Measurements from ENCODE around the gene FOXN4.

The FOXN4 gene

DNA sequence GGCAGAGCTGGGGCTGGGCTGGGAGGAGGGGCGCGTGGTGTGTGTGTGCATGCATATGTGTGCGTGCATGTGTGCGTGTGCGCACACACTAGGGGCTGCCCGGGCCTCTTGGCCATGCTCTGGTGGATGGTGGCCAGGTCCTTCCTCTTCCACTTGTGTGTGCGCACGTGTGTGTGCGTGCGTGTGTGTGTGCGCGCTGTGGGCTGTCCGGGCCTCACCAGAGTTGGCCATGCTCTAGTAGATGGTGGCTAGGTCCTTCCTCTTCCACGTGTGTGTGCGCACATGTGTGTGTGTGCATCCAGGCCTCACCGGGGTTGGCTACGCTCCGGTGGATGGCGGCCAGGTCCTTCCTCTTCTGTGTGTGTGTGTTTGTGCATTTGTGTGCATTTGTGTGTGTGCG, 24.7 kb downstream of the FOXN4 start:
- in situ Hi-C loops (cut with MboI; ENCODE audit: low sequenced_read_pairs), result no loop called here

DNA sequence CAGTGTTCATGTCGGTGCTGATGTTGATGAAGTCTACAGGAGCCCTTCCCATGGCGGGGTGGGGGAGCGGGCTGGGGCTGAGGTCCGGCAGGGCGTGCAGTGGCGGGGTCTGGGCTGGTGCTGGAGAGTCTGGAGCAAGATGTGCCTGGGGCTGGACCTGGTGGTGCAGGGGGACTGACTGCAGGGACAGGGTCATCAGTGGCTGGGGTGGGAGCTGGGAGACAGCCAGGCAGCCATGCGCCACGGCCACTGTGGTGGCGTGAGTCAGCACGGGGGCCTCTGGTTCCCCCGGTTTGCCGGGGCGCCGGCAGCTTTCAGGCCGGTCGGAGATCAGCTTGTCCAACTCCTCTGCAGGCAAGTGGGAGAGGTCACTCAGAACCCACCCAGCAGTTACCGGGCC, 27.6 kb downstream of the FOXN4 start:
- in situ Hi-C loops (cut with MboI; ENCODE audit: low sequenced_read_pairs), result no loop called here

DNA sequence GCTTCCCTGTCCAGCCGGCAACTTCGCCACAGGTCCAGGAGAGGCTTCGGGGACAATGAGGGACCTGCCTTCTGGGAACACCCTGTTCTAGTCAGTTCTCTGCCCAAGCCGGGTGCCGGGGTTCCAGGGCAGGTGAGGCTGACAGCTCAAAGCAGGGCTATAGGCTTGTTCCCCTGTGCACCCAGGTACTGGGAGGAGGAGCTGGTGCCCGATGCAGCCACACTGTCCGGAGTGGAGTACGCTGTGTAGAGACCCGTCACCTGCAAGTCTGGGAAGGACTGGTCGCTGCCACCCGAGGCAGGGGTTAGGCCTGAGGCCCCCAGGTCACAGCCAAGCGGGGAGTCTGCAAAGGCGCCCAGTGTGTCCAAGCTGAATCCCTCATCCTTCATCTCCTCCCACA, 29.6 kb downstream of the FOXN4 start:
- in situ Hi-C loops (cut with MboI; ENCODE audit: low sequenced_read_pairs), result no loop called here

DNA sequence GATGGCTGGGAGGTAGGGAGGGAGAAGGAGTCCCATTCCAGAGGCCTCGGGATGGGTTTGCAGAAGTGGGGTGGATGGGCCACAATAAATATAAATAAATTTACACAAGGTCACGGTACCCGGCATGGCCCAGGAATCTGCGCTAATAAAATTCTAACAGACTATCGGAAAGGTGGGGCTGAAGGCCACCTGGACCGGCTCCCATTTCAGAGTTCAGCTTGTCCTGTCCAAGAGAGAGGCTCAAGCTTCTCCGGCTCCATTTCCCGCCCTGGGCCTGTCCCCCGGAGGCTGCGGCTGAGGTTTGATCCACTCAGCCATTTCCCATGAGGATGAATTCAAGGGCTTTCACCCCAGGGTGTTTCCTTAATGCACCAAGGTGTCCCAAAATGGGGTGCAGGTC, 30.2 kb downstream of the FOXN4 start:
- in situ Hi-C loops (cut with MboI; ENCODE audit: low sequenced_read_pairs), result no loop called here

DNA sequence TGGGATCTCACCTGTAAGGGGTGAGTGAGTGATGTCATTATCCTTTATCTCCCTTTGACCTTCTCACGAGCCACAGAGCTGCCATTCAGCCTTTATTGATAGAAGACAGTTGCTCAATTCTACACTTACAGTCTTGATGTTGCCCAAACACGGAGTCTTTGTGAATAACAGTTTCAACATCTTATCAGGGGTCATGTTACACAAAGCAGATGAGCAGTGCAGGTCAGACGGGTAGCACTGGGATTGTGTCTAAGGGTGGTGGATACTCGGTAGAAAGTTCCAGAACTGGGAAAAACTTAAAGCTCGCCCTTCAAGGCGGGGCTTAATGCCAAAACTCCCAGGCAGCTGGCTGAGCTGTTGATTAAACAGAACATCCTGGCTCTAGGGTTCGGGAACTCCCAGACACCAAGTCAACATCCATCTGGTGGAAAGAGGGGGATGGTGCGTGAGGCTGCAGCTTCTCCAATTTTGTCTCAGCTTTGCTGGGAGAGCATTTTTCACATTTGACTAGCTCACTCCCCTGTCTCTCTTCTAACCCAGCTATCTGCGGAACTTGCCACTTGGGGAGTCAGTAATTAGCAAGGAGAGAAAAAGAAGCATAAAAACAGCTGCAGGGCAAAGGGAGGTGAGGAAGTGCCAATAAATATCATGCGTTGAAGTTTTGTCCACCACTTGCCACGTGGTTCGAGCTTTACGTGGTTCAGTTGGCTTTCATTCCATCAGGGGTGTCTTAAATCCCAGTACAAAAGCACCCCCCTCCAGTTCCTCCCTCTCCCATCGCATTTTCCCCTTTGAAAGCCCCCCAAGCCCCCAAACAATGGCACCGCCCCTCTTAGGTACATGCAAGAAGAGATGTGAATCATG, 31.0 kb downstream of the FOXN4 start:
- in situ Hi-C loops (cut with MboI; ENCODE audit: low sequenced_read_pairs), result no loop called here

DNA sequence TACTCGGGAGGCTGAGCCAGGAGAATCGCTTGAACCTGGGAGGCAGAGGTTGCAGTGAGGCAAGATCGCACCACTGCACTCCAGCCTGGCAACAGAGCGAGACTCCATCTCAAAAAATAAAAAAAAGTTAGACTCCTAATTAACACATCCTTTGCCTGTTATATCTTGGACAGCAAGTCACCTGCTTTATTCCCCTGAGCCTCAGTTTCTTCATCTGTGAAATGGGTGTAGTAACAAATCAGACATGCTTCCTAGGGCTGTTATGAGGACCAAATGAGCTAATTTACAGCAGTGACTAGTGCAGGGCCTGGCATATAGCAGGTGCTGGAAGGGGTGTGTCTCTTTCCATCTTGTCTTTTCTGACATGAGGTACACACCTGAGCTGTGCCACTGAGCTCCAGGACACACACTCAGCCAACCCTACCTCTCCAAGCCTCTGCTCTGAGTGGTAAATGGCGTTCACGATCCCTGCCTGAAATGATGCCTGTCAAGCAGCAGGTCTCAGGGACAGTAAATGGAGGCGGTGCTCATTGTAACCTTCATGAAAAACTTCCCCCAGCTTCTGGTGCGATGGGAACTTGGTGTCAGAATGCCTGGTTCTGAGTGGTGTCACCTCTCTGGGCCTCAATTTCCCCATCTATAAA, 31.7 kb downstream of the FOXN4 start:
- in situ Hi-C loops (cut with MboI; ENCODE audit: low sequenced_read_pairs), result no loop called here

DNA sequence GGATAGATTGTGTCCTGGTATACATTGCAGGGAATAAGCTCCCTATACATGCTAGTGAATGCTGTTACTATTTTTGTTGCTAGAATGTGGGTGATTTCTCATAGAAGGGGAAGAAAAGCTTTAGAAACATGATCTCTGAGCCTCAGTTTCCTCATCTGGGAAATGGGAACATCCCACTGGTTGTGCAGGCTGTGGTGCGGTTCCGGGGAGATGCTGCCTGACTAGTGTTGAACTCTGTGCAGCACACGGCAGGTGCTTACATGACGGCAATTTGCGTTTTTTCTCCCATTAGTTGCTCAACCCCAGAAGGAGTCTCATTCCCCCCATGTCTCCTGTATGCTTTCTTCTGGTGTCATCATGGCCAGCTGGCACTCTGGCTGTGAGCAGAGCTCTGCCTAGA, 32.9 kb downstream of the FOXN4 start:
- in situ Hi-C loops (cut with MboI; ENCODE audit: low sequenced_read_pairs), result no loop called here

DNA sequence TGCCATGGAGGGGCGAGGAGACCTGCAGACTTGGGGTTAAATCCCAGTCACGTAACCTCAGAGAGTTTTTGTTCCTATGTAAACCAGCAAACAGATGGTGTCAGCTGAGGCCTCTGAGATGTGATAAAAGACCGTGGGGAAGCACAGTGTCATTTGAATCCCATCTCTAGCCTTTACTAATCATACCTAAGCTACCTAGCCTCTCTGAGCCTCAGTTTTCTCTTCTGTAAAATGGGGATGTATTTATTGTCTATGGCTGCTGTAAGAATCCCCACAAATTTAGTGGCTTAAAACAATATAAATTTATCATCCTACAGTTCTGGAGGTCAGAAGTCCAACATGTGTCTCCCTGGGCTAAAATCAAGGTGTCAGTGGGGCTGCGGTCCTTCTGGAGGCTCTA, 33.9 kb downstream of the FOXN4 start:
- in situ Hi-C loops (cut with MboI; ENCODE audit: low sequenced_read_pairs), result no loop called here

DNA sequence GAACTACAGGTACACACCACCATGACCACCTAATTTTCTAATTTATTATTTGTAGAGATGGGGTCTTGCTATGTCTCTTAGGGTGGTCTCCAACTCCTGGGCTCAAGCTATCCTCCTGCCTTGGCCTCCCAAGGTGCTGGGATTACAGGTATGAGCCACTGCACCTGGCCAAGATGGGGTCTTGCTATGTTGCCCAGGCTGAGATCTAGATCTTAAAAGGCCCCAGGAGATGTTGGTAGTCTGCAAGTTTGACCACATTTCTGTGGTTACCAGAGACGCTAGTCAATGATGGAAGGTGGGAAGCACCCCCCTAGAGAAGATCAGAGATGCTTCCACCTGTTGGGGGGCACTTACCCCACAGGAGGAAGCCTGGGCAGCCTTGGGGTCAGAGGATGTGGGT, 34.7 kb downstream of the FOXN4 start:
- in situ Hi-C loops (cut with MboI; ENCODE audit: low sequenced_read_pairs), result no loop called here

DNA sequence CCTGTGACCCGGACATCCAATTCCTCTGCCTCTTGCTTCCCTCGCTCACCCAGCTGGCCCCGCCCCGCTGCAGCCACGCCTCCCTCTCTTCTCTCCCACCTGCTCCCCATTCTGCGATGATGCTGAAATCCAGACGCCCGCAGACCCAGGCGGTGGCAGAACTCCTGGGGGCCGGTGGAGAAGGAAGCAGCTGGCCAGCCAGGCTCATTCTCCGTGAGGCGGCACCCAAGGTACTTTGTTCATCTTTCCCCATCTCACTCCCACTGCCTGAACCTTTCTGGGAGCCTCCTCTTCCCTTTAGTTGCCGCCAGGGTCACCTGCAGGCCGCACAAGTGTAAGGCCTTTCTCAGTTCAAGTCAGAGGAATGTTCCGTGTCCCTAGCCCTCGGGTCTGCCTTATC, 35.7 kb downstream of the FOXN4 start:
- in situ Hi-C loops (cut with MboI; ENCODE audit: low sequenced_read_pairs), result no loop called here

DNA sequence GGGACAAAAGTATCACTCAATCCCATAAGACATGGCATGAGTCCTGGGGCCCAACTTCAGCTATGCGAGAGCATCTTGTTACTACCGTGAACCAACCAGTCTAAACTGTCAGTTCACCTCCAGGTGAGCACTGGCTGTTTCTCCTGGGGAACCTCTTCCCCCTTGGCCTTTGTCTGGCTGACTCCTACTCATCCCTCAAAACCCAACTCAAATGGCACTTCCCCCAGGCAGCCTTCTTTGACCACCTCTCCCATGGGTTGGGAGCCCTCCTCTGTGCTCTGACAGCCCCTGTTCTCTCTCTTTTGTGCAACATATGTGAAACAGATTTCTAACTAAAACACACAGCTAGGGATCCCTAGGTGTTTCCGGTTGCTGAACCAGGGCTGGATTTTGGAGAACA, 37.7 kb downstream of the FOXN4 start:
- in situ Hi-C loops (cut with MboI; ENCODE audit: low sequenced_read_pairs), result no loop called here

DNA sequence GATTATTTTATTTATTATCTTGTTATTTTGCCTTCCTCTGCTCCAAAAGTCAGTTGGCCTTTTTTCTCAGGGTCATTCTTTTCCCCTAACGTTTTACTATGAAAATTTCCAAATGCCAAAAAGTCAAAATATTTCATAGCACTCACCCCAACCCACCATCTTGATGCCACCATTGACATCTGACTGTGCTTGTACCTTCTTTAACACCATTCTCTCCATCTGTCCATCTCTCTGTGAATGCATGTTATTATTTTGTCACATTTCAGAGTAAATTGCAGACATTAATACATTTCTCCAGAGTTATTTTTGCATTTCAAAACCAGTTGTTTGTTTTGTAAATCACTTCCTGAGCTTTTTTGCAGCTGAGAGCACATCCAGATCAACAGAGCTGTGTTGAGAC, 38.6 kb downstream of the FOXN4 start:
- in situ Hi-C loops (cut with MboI; ENCODE audit: low sequenced_read_pairs), result no loop called here

DNA sequence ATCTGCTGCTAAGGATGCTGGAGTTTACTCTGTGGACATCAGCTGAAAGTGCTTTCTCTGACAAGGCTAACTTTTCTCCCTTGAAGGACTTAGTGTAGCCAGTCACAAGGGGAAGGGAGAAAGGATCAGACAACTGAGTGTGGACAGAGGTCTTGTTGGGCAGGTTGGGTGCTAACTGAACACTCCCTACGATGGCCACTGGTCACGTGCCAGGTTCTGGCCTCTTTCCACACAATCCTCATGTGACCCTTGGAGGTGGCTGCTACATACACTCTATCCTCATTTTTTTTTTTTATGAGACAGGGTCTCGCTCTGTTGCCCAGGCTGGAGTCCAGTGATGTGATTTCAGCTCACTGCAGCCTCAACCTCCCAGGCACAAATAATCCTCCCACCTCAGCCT, 39.7 kb downstream of the FOXN4 start:
- in situ Hi-C loops (cut with MboI; ENCODE audit: low sequenced_read_pairs), result no loop called here

DNA sequence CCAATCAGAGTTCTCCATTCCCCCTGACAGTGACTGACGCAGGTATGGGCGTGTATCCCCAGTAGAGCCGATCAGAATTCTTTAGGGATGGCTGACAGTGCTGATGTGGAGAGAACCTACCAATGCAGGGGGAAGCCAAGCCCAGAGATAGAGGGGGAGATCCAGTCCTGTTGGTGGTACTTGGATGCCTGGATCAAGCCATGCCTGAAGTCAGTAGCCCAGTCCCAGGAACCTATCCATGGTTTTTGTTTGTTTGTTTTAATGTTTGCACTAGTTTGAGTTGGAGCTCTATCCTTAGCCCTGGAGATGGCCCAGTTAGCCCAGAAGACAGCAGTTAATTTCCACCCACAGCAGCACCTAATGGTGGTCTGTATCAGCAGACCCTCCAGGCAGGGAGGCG, 40.2 kb downstream of the FOXN4 start:
- in situ Hi-C loops (cut with MboI; ENCODE audit: low sequenced_read_pairs), result no loop called here

DNA sequence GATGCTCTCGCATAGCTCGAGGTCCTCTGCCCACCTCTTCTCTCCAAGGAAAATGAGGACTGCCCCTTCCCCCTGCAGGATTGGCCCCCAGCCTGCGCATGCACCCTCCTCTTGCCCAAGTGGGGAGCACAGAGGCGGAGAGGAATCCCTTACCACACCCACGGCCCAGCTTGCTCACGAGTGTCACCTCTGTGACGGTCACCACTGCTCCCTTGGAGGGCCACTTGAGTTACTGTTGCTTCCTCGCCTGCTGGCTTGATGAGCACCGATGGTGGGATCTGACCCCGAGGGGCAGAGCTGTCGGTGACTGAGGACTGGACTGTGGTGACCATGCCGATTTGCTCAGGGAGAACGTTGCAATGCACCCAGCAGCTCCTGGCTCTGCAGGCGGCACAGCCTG, 41.7 kb downstream of the FOXN4 start:
- in situ Hi-C loops (cut with MboI; ENCODE audit: low sequenced_read_pairs), result no loop called here

DNA sequence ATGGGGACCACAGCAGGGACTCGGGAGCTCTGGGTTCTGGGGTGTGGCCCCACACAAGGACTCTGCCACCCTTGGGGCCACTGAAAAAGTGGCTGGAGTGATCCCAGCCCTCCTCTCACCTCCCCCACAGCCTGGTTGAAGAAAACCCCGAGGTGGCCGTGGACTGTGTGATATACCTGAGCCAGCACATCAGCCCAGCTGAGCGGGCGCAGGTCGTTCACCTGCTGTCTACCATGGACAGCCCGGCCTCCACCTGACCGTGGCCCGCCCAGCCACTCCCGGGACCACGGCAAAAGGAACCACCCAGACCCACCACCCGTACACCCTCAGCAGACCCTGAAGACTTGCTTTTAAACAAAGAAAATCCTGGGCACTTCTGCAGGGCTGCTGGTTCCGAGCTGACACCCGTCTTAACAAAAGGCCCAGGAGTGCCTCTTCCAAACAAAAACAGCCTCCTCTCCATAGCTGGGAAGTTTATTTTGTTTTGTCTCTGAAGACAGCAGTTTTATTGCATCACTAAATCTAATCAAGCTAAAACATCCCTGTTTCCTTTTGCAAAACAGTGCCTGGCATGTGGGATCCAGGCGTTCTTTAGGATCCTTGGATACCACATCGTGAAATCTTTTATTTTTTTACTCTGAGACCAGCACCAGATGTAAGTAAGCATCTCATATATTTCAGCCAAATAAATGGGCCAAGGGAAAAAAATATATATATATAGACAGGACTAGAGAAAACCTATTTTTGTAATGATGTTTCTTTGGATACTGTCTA, 42.8 kb downstream of the FOXN4 start:
- in situ Hi-C loops (cut with MboI; ENCODE audit: low sequenced_read_pairs), result no loop called here

DNA sequence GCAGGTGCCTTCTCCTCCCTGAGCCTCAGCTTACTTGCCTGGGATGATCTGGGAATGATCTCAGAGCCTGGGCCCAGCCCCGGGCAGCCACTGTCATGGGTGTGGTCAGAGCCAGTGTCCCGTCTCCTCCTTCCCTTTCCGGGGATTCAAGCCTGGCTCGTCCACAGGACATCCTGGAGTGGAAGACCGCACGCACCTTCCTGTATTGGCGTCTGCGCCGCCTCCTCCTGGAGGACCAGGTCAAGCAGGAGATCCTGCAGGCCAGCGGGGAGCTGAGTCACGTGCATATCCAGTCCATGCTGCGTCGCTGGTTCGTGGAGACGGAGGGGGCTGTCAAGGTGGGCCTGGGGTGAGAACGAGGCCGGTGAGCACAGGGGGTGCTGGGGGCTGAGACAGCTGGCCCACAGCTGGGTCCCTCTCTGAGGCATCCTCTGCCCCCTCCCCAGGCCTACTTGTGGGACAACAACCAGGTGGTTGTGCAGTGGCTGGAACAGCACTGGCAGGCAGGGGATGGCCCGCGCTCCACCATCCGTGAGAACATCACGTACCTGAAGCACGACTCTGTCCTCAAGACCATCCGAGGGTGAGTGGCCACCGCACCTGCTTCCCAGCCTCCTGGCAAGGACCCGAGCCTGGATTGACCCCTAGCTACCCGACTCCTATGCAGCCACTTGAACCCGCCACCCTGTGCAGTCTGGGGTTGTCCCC, 44.0 kb downstream of the FOXN4 start:
- in situ Hi-C loops (cut with MboI; ENCODE audit: low sequenced_read_pairs), result no loop called here

DNA sequence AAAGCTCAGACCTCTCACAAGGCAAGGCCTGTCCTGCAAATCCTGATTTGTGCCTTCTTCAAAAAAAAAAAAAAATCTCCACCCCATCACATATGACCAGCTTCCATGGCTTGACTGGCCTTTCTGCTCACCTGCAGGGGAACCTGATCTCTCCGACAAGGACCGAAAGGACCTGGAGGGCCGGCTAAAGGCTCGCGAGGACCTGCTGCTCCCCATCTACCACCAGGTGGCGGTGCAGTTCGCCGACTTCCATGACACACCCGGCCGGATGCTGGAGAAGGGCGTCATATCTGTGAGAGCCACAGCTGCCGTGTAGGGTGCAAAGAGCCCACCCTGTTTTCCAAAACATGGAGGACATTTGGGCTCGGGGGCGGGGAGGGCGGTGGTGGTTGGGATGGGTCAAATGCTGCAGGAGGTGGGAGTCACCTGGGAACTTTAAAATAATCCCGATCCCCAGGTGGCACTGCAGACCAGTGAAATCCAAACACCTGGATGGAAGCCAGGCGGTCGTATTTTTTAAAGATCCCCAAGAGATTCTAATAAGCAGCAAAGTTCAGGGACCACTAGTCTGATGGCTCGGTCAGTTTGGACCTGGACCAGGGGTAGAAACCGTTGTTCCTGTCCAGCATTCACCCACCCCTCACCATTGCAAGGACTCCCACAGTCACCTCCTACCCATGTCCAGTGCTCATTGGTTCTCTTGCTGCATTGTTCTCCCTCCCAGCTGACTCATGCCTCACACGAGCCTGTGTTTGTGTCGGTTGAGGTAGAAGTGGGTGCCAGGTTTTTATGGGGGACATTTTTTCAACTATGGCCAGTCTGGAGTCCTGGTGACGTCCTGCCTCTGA, 44.8 kb downstream of the FOXN4 start:
- in situ Hi-C loops (cut with MboI; ENCODE audit: low sequenced_read_pairs), result no loop called here

DNA sequence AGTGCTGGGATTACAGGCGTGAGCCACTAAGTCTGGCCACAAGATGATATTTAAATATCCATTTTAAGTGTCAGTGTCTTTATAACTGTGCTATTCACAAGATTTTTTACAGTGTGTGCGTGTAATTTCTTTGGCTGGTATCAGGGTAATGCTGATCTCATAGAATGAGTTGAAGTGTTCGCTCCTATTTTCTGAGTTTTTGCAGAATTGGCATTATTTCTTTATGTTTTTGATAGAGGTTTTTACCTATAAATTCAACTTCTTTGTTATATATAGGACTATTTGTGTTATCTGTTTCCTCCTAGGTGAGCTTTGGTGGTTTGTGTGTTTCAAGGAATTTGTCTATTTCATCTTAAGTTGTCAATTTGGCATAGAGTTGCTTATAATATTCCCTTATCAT, 45.6 kb downstream of the FOXN4 start:
- in situ Hi-C loops (cut with MboI; ENCODE audit: low sequenced_read_pairs), result no loop called here

DNA sequence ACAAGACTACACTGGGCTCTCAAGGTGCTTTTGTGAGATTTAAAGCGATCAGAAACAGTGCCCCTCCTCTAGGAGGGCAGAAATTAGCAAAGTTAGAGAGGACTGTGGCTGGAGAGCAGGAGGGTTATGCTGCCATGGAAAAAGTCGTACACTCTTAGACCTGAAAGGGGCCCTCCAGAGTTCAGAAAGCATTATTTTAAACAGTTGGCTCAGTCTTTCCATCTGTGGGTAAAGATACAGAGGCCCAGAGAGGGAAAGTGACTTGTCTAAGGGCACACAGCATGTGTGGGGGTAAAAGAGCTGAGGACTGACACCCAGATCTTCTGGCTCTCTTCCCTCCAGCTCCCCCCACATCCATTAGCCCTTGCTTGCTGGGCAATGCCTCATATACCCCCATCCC, 47.1 kb downstream of the FOXN4 start:
- in situ Hi-C loops (cut with MboI; ENCODE audit: low sequenced_read_pairs), result no loop called here
